Peyer's patch (tissue), 4 donors: Measurements from ENCODE around the gene C11orf54. TPM values are rescaled to one million over a fixed set of nuclear protein-coding genes. Genes with fewer than 3 reads are reported as not detected.
"Not testable (repeated sequence)": the region's sequence is repeated elsewhere in the genome, so short reads cannot be mapped to it uniquely, and the experiment has no call there.

ENCODE experiments used
- DNase-seq, 3 donors: peaks; one replicate each; pipeline ENCODE4 v3.0.0-alpha.2; 2017 to 2019
- H3K27ac ChIP-seq, 4 donors: fragments of 200-600 bp; sonication (generic); one replicate each; pipeline ENCODE4 v1.5.1; 2016 to 2019
- H3K27me3 ChIP-seq, 2 donors: fragments of 200-600 bp; sonication (generic); one replicate each; pipeline ENCODE4 v1.5.1; 2019
- H3K36me3 ChIP-seq, 3 donors: fragments of 200-600 bp; sonication (generic); one replicate each; pipeline ENCODE4 v1.5.1; 2016 to 2019
- H3K4me1 ChIP-seq, 4 donors: fragments of 200-600 bp; sonication (generic); one replicate each; pipeline ENCODE4 v1.5.1; 2016 to 2019
- H3K4me3 ChIP-seq, 4 donors: fragments of 200-600 bp; sonication (generic); 1 replicate in 3 of 4; 2 replicates in 1 of 4; pipeline ENCODE4 v1.5.1; 2016 to 2019; ENCODE audit warnings: mild to moderate bottlenecking in 1 of 4
- H3K9me3 ChIP-seq, 4 donors: fragments of 200-600 bp; sonication (generic); one replicate each; pipeline ENCODE4 v1.5.1; 2016 to 2019; ENCODE audit warnings: mild to moderate bottlenecking in 1 of 4
- POLR2A ChIP-seq, 2 donors: fragments of 450-650 bp; IDR thresholded peaks; one replicate each; pipeline ENCODE4 v1.5.1; 2017; ENCODE audit warnings: antibody characterized with exemption in 2 of 2, mild to moderate bottlenecking in 2 of 2, moderate library complexity in 2 of 2
- total RNA-seq, 4 donors: library from RNA; depleted of rRNA; stranded (reverse); fragments of >200 nt; gene quantifications; one replicate each; pipeline ENCODE4 v1.1.0, GENCODE V29; 2016
- TF ChIP-seq, protein P1 (sequence below), 6 experiments: fragments of 450-650 bp in 4 of 6; fragments of 200-600 bp in 2 of 6; sonication (generic) in 1 of 6; IDR thresholded peaks; one replicate each; pipeline ENCODE4 v1.5.1; 2017 to 2019; ENCODE audit warnings: antibody characterized with exemption in 6 of 6, mild to moderate bottlenecking in 3 of 6, moderate library complexity in 1 of 6

C11orf54 gene
- total RNA-seq, 4 donors from 2014 or later: 33.8 to 130 (median 69.0) TPM

DNA sequence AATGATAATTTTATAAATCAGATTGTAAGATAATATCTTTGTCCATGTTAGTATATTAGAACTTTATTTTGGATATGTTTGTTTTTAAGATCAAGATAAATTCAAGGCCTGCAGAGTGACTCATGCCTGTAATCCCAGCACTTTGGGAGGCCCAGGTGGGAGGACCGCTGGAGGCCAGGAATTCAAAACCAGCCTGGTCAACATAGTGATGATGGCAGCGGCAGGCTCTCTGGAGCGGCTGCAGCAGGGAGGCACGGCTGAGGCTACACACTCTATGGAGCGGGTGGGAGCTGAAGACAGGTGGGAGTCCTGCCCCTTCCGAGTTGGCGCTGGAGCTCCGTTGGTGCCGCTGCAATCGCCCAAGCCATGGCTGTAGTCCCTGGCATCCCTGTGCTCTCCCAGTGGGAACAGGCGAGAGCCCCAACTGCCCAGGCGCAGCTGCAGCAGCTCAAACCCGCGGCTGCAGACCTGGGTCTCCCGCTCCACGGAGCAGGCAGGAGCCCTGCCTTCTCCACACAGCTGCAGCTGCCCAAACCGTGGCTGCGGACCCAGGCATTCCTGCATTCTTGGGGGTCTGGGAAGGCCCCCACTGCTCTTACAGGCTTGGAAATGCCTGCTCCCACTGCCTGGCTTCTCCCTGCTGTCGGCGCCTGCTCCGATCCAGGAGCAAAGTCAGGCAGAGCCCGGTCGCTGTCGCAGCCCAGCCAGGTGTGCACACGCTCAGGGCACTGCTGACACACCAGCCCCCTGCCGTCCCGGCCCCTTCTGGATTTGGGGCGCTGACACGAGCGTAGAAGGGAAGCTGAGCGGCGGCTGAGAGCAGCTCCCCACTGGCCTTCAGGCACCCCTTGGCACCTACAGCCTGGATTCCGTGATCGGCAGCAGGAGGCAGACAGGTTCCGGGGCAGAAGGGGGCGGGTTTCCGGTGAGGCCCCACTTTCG lies 16.7 kb downstream of the C11orf54 start:
- H3K27ac ChIP-seq: no peak overlapping the region
- TF ChIP-seq, protein P1, sequence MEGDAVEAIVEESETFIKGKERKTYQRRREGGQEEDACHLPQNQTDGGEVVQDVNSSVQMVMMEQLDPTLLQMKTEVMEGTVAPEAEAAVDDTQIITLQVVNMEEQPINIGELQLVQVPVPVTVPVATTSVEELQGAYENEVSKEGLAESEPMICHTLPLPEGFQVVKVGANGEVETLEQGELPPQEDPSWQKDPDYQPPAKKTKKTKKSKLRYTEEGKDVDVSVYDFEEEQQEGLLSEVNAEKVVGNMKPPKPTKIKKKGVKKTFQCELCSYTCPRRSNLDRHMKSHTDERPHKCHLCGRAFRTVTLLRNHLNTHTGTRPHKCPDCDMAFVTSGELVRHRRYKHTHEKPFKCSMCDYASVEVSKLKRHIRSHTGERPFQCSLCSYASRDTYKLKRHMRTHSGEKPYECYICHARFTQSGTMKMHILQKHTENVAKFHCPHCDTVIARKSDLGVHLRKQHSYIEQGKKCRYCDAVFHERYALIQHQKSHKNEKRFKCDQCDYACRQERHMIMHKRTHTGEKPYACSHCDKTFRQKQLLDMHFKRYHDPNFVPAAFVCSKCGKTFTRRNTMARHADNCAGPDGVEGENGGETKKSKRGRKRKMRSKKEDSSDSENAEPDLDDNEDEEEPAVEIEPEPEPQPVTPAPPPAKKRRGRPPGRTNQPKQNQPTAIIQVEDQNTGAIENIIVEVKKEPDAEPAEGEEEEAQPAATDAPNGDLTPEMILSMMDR (IDR thresholded peaks at IDR 0.05): no peak
- no peak for TF ChIP-seq POLR2A (IDR thresholded peaks at IDR 0.05)
- no peaks in the 10 kb centered on the region for H3K4me1 ChIP-seq
- H3K4me3 ChIP-seq: no peak overlapping the region
- H3K9me3 ChIP-seq: no peaks in the 10 kb centered on the region
- H3K36me3 ChIP-seq: peaks cover 0 to 95% (median 0%) of the 10 kb centered on the region in 3 donors
- DNase-seq: no peak
- H3K27me3 ChIP-seq: no peaks in the 10 kb centered on the region

DNA sequence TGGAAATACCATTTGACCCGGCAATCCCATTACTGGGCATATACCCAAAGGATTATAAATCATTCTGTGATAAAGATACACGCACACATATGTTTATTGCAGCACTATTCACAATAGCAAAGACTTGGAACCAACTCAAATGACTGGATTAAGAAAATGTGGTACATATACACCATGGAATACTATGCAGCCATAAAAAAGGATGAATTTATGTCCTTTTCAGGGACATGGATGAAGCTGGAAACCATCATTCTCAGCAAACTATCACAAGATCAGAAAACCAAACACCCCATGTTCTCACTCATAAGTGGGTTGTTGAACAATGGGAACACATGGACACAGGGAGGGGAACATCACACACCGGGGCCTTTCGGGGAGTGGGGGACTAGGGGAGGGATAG lies 17.7 kb downstream of the C11orf54 start:
- H3K9me3 ChIP-seq, H3K4me1 ChIP-seq, H3K27me3 ChIP-seq, DNase-seq, H3K27ac ChIP-seq, H3K4me3 ChIP-seq: not testable (repeated sequence)
- H3K36me3 ChIP-seq: peaks cover 0 to 95% (median 0%) of the 10 kb centered on the region in 3 donors

GRCh38 chr11:93761910-93762309 lies 20.4 kb downstream of the C11orf54 start:
- Histone ChIP-seq H3K9me3 (no peaks in the 10 kb centered on the region), H3K36me3 (peaks cover 0 to 77% (median 0%) of the 10 kb centered on the region in 3 donors), H3K27me3 (no peaks in the 10 kb centered on the region), H3K27ac (no peak overlapping the region), H3K4me1 (no peaks in the 10 kb centered on the region), H3K4me3 (no peak overlapping the region)
- TF ChIP-seq, protein P1 (IDR thresholded peaks at IDR 0.05): no peak
- TF ChIP-seq POLR2A (IDR thresholded peaks at IDR 0.05): no peak
- DNase-seq: no peak

GRCh38 chr11:93765551-93765950 lies 24.1 kb downstream of the C11orf54 start:
- no peaks in the 10 kb centered on the region for H3K9me3 ChIP-seq
- no peaks in the 10 kb centered on the region for H3K4me1 ChIP-seq
- no peak for DNase-seq
- no peak overlapping the region for H3K27ac ChIP-seq
- H3K27me3 ChIP-seq: no peaks in the 10 kb centered on the region
- no peak overlapping the region for H3K4me3 ChIP-seq
- H3K36me3 ChIP-seq: peaks cover 0 to 42% (median 0%) of the 10 kb centered on the region in 3 donors
- TF ChIP-seq, protein P1 (IDR thresholded peaks at IDR 0.05): no peak
- TF ChIP-seq POLR2A (IDR thresholded peaks at IDR 0.05): no peak

DNA sequence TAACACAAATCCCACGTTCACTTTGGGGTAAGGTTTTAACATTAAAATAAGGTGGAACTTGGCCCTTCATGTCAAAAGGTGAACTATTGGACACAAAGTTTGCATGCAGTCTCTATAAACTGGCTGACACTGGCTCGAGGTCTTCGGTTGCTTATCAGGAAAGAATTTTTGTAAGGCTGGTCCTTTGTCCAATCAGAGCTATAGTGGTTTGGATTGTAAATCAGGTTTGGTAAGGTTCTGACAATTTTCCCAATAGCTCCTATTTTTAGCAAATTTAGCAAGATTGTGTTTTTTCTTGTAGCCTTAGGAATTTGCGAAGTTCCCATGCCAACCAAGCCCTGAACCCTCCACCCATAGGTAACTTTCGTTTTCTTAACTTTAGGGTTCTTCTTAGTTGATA lies 25.0 kb downstream of the C11orf54 start:
- no peak for TF ChIP-seq POLR2A (IDR thresholded peaks at IDR 0.05)
- TF ChIP-seq, protein P1 (IDR thresholded peaks at IDR 0.05): no peak
- Histone ChIP-seq H3K4me1 (no peaks in the 10 kb centered on the region), H3K4me3 (no peak overlapping the region), H3K36me3 (peaks cover 0 to 32% (median 0%) of the 10 kb centered on the region in 3 donors), H3K27me3 (no peaks in the 10 kb centered on the region), H3K9me3 (no peaks in the 10 kb centered on the region), H3K27ac (no peak overlapping the region)
- DNase-seq: no peak

- DNase-seq: no peak
- no peaks in the 10 kb centered on the region for H3K4me1 ChIP-seq
These were observed 25.5 kb downstream of the C11orf54 start for GRCh38 chr11:93767018-93767417.

More at GRCh38 chr11:93767018-93767417, 25.5 kb downstream of the C11orf54 start:
- TF ChIP-seq POLR2A (IDR thresholded peaks at IDR 0.05): no peak
- TF ChIP-seq, protein P1 (IDR thresholded peaks at IDR 0.05): no peak
- Histone ChIP-seq H3K9me3 (no peaks in the 10 kb centered on the region), H3K36me3 (peaks cover 0 to 27% (median 0%) of the 10 kb centered on the region in 3 donors), H3K4me3 (no peak overlapping the region), H3K27me3 (no peaks in the 10 kb centered on the region), H3K27ac (no peak overlapping the region)
